Left ventricle myocardium inferior (tissue), 1 donor: ENCODE results near the gene TWF2. TPM values are rescaled to one million over a fixed set of nuclear protein-coding genes. Genes with fewer than 3 reads are reported as not detected.

Experiments
- DNase-seq: peaks from one replicate; pipeline ENCODE4 v3.0.0-alpha.2; 2020
- H3K27ac ChIP-seq: fragments of 200-600 bp; replicated peaks from 2 replicates; pipeline ENCODE4 v1.8.0; 2021
- H3K27me3 ChIP-seq: fragments of 200-600 bp; 2 replicates; pipeline ENCODE4 v1.8.0; 2021; ENCODE audit warnings: low read depth
- H3K36me3 ChIP-seq: fragments of 200-600 bp; 2 replicates; pipeline ENCODE4 v1.8.0; 2021
- H3K4me1 ChIP-seq: fragments of 200-600 bp; 2 replicates; pipeline ENCODE4 v1.8.0; 2021
- H3K4me3 ChIP-seq: fragments of 200-600 bp; 2 replicates; pipeline ENCODE4 v1.8.0; 2021; ENCODE audit warnings: mild to moderate bottlenecking, moderate library complexity
- H3K9me3 ChIP-seq: fragments of 200-600 bp; replicated peaks from 2 replicates; pipeline ENCODE4 v1.8.0; 2021
- intact Hi-C: fragments of 100-400 bp; cut with micrococcal nuclease; formaldehyde crosslinking; loops from one replicate; pipeline ENCODE4 v1.11.0; 2022
- total RNA-seq: library from RNA; stranded (reverse); fragmentation: NEBNext Ultra II Directional; extraction: Animal tissue kit (Norgen Biotek cat#: 25700); gene quantifications from one replicate; pipeline ENCODE4 v1.2.1, GENCODE V29; 2021
- TF ChIP-seq, protein P1 (sequence below): fragments of 200-600 bp; IDR thresholded peaks from 2 replicates; pipeline ENCODE4 v1.8.0; 2021; ENCODE audit warnings: antibody characterized with exemption, mild to moderate bottlenecking, borderline replicate concordance
- donor health status: DM: no; HTN: yes; CAD: no; lungs with severe emphysema.

Gene TWF2
- total RNA-seq, 1 donor from 2014 or later, result 115 TPM

GRCh38 chr3:52281981-52282801 is 43.2 kb upstream of the TWF2 start:
- TF ChIP-seq, protein P1, sequence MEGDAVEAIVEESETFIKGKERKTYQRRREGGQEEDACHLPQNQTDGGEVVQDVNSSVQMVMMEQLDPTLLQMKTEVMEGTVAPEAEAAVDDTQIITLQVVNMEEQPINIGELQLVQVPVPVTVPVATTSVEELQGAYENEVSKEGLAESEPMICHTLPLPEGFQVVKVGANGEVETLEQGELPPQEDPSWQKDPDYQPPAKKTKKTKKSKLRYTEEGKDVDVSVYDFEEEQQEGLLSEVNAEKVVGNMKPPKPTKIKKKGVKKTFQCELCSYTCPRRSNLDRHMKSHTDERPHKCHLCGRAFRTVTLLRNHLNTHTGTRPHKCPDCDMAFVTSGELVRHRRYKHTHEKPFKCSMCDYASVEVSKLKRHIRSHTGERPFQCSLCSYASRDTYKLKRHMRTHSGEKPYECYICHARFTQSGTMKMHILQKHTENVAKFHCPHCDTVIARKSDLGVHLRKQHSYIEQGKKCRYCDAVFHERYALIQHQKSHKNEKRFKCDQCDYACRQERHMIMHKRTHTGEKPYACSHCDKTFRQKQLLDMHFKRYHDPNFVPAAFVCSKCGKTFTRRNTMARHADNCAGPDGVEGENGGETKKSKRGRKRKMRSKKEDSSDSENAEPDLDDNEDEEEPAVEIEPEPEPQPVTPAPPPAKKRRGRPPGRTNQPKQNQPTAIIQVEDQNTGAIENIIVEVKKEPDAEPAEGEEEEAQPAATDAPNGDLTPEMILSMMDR, result no peak

DNA sequence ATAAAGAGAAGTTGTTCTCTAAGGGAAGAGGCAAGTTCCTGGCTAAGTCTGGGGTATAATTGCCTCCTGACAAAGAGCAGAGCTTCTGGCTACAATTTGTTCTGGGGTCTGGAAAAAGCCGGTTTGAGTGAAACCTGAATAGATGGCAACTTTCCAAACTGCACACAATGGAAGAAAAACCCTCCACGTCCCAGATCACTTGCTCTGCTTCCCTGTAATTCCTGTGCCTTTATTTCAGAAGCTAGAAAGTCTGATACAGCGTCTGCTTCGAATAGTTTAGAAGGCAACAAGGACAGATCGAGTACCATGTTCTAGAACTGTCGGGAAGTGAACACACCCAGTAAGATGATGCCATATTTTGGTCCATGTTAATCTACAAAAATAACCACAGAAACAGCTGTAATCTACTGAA is 41.1 kb upstream of the TWF2 start:
- TF ChIP-seq, protein P1, result no peak
- intact Hi-C loops, result no loop called here
- H3K4me1 ChIP-seq, result peaks cover 58% of the 10 kb centered on the region
- H3K36me3 ChIP-seq, result peaks cover 2% of the 10 kb centered on the region
- no peaks in the 10 kb centered on the region for H3K9me3 ChIP-seq
- H3K27me3 ChIP-seq, result no peaks in the 10 kb centered on the region
- peak overlapping the region; percentile 98 for H3K27ac ChIP-seq
- DNase-seq, result no peak
- H3K4me3 ChIP-seq, result peak overlapping the region; percentile 95

More at GRCh38 chr3:52281981-52282801, 43.2 kb upstream of the TWF2 start:
- H3K27me3 ChIP-seq, result no peaks in the 10 kb centered on the region
- no peaks in the 10 kb centered on the region for H3K36me3 ChIP-seq
- intact Hi-C loops, result no loop called here
- H3K27ac ChIP-seq, result peak overlapping the region; percentile 25
- H3K4me3 ChIP-seq, result no peak overlapping the region
- H3K9me3 ChIP-seq, result no peaks in the 10 kb centered on the region
- DNase-seq, result no peak
- peaks cover 47% of the 10 kb centered on the region for H3K4me1 ChIP-seq

GRCh38 chr3:52279596-52279995 is 40.6 kb upstream of the TWF2 start:
- intact Hi-C loops, result no loop called here
- no peak for DNase-seq
- peak overlapping the region; percentile 98 for H3K27ac ChIP-seq
- peak overlapping the region; percentile 95 for H3K4me3 ChIP-seq
- no peaks in the 10 kb centered on the region for H3K9me3 ChIP-seq
- no peaks in the 10 kb centered on the region for H3K27me3 ChIP-seq
- TF ChIP-seq, protein P1, result no peak
- H3K4me1 ChIP-seq, result peaks cover 63% of the 10 kb centered on the region
- H3K36me3 ChIP-seq, result peaks cover 6% of the 10 kb centered on the region

GRCh38 chr3:52278510-52279069 is 39.6 kb upstream of the TWF2 start, which contains the start of gene WDR82:
Gene WDR82, minus strand, starts transcription at chr3:52278649. Its CDS starts 288 bp downstream, at chr3:52278361.
- Histone ChIP-seq H3K4me1 (peaks cover 73% of the 10 kb centered on the region), H3K27me3 (no peaks in the 10 kb centered on the region), H3K9me3 (no peaks in the 10 kb centered on the region), H3K4me3 (peak within 1 kb of the TSS; percentile 95), H3K36me3 (peaks cover 12% of the 10 kb centered on the region), H3K27ac (peak within 1 kb of the TSS; percentile 98)
- intact Hi-C loops, result no loop called here
- TF ChIP-seq, protein P1, result peak; percentile 71
- peak; percentile 99 for DNase-seq

DNA sequence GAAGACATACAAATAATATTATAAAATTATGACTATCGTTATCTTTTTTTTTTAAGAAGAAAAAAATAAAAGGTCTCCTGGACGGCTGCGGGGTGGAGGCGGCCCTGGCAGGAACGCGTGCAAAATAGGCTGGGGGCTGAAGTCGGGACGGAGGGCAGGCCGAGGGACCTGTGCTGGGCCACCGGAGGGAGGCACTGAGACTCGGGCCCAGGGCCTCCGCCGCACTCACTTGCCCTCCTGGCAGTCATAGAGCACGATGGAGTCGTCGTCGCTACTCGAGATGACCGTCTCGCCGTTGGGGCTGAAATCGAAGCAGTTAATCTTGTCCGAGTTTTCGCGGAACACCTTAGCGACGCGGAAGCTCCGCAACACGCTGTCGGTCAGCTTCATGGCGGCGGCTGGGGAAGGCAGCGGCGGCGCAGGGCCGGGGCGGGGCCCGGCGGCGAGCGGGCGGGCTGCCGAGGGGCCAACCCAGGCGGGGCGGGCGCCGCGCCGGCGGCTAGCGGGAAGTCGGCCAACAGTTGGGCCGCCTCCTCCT is 39.1 kb upstream of the TWF2 start:
- TF ChIP-seq, protein P1, result peak; percentile 63
- H3K27ac ChIP-seq, result peak overlapping the region; percentile 98
- H3K4me3 ChIP-seq, result peak overlapping the region; percentile 95
- H3K9me3 ChIP-seq, result no peaks in the 10 kb centered on the region
- peaks cover 78% of the 10 kb centered on the region for H3K4me1 ChIP-seq
- peaks cover 16% of the 10 kb centered on the region for H3K36me3 ChIP-seq
- no peak for DNase-seq
- H3K27me3 ChIP-seq, result no peaks in the 10 kb centered on the region
- intact Hi-C loops, result no loop called here
